ENCODE data around the gene ANKHD1. TPM values are rescaled to one million over a fixed set of nuclear protein-coding genes. Genes with fewer than 3 reads are reported as not detected.

Gene ANKHD1
- total and polyA plus RNA-seq, 12 donors = 26.6 to 77.9 (median 67.5) TPM

GRCh38 chr5:140497897-140498296, 96.3 kb downstream of the ANKHD1 start:
- H3K4me3 ChIP-seq = no peak overlapping the region
- H3K27ac ChIP-seq = no peak overlapping the region
- DNase-seq (no peak), ATAC-seq (no peak)
- no peaks in the 10 kb centered on the region for H3K4me1 ChIP-seq
- intact Hi-C loops (cut with DNase I) = no loop called here
- no peaks in the 10 kb centered on the region for H3K9me3 ChIP-seq
- no peaks in the 10 kb centered on the region for H3K27me3 ChIP-seq
- TF ChIP-seq CTCF (IDR thresholded peaks at IDR 0.05) = no peak
- H3K36me3 ChIP-seq = peaks cover 0 to 91% (median 6%) of the 10 kb centered on the region in 9 donors

- intact Hi-C loops (cut with DNase I) = no loop called here
- H3K4me1 ChIP-seq = no peaks in the 10 kb centered on the region
- no peaks in the 10 kb centered on the region for H3K9me3 ChIP-seq
- TF ChIP-seq CTCF (IDR thresholded peaks at IDR 0.05) = no peak
- 95 to 98% methylated on average over 1 of the region's 1 CpG for WGBS, 2 donors
- H3K4me3 ChIP-seq = no peak overlapping the region
- ATAC-seq (no peak), DNase-seq (no peak)
- H3K27me3 ChIP-seq = no peaks in the 10 kb centered on the region
- peaks cover 0 to 84% (median 6%) of the 10 kb centered on the region in 9 donors for H3K36me3 ChIP-seq
- no peak overlapping the region for H3K27ac ChIP-seq
Observed at GRCh38 chr5:140498591-140498990, 97.0 kb downstream of the ANKHD1 start.

GRCh38 chr5:140502834-140503233, 101.2 kb downstream of the ANKHD1 start:
- Histone ChIP-seq H3K4me1 (no peaks in the 10 kb centered on the region), H3K27ac (no peak overlapping the region), H3K9me3 (no peaks in the 10 kb centered on the region), H3K27me3 (no peaks in the 10 kb centered on the region), H3K36me3 (peaks cover 0 to 83% (median 28%) of the 10 kb centered on the region in 9 donors), H3K4me3 (no peak overlapping the region)
- no peak for TF ChIP-seq CTCF (IDR thresholded peaks at IDR 0.05)
- WGBS, 2 donors = 92 to 99% methylated on average over 2 of the region's 2 CpGs
- intact Hi-C loops (cut with DNase I) = no loop called here
- no peak for ATAC-seq
- no peak for DNase-seq

- WGBS, 2 donors = 43 to 54% methylated on average over 4 of the region's 4 CpGs
- ATAC-seq = no peak
- Histone ChIP-seq H3K4me1 (peaks cover 0 to 4% (median 0%) of the 10 kb centered on the region in 9 donors), H3K36me3 (peaks cover 0 to 100% (median 61%) of the 10 kb centered on the region in 9 donors), H3K4me3 (no peak overlapping the region), H3K27me3 (no peaks in the 10 kb centered on the region), H3K9me3 (no peaks in the 10 kb centered on the region), H3K27ac (no peak overlapping the region)
- no peak for TF ChIP-seq CTCF (IDR thresholded peaks at IDR 0.05)
- intact Hi-C loops (cut with DNase I) = no loop called here
- no peak for DNase-seq
Observed at GRCh38 chr5:140509898-140510297, 108.3 kb downstream of the ANKHD1 start.
